Lower leg skin (tissue), 3 donors: ENCODE measurements around the gene CTNNBL1.

ENCODE experiments used
- CTCF ChIP-seq, 3 donors: fragments of 450-650 bp; IDR thresholded peaks; one replicate each; pipeline ENCODE4 v1.5.1; 2016; ENCODE audit warnings: antibody characterized with exemption in 3 of 3, mild to moderate bottlenecking in 3 of 3, moderate library complexity in 2 of 3
- POLR2A ChIP-seq, 2 donors: fragments of 450-650 bp; IDR thresholded peaks; one replicate each; pipeline ENCODE4 v1.6.1; 2016 to 2017; ENCODE audit warnings: antibody characterized with exemption in 2 of 2, mild to moderate bottlenecking in 1 of 2, moderate library complexity in 1 of 2

GRCh38 chr20:37775200-37775599, 81.4 kb downstream of the CTNNBL1 start:
- TF ChIP-seq POLR2A (IDR thresholded peaks at IDR 0.05), result no peak
- no peak for TF ChIP-seq CTCF (IDR thresholded peaks at IDR 0.05)
